Measurements from ENCODE around the gene ANO10. TPM values are rescaled to one million over a fixed set of nuclear protein-coding genes. Genes with fewer than 3 reads are reported as not detected.

The ANO10 gene
- total and polyA plus RNA-seq, 11 donors, result 8.3 to 29.8 (median 15.8) TPM

DNA sequence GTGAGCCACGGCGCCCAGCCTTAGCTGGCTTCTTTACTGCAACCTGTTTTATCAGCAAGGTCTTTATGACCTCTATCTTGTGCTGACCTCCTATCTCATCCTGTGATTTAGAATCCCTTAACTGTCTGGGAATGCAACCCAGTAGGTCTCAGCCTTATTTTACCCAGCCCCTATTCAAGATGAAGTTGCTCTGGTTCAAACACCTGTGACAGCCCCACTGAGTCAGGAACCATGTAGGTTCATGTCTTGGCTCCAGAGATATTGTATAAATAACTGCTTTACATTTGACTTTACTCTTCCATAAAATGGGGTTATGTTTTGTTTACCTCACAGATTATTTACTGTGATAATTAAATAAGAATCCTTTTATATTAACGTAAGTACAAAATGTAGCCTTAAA is 27.1 kb upstream of the ANO10 start:
- intact Hi-C loops (cut with DNase I), result no loop called here
- peaks cover 0 to 4% (median 0%) of the 10 kb centered on the region in 9 donors for H3K27me3 ChIP-seq

DNA sequence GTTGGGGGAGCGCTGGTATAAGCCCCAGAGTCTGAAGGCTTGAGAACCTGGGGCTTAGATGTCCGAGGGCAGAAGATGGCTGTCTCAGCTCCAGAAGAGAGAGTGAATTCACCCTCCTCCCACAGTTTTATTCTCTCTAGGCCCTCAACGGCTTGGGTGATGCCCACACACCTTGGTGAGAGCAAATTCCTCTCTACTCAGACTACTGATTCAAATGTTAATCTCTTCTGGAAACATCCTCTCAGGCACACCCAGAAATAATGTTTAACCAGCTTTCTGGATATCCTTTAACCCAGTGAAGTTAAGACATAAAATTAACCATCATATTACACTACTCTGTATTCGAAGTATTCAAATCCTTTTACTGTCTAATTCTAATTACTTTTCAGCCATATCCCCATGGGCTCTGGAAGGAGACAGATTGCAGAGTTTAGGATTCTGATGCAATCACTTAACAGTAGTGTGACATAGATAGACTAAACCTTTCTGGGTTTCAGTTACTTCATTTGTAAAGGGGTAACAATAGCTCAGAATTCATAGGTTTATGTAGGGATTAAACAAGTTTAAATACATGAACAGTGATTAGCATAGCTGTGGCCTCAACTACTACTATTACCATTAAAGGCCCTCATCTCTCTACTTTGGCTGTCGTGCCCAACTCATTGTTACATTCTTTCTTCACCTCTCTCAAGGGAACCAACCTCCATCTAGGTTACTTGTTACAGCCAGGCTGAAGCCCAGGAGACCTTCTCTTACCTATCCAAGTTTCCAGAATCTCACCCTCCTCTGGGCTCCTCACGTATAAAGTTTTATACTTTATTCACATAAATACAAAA is 25.7 kb upstream of the ANO10 start:
- no peak overlapping the region for H3K4me3 ChIP-seq
- TF ChIP-seq, protein P1, sequence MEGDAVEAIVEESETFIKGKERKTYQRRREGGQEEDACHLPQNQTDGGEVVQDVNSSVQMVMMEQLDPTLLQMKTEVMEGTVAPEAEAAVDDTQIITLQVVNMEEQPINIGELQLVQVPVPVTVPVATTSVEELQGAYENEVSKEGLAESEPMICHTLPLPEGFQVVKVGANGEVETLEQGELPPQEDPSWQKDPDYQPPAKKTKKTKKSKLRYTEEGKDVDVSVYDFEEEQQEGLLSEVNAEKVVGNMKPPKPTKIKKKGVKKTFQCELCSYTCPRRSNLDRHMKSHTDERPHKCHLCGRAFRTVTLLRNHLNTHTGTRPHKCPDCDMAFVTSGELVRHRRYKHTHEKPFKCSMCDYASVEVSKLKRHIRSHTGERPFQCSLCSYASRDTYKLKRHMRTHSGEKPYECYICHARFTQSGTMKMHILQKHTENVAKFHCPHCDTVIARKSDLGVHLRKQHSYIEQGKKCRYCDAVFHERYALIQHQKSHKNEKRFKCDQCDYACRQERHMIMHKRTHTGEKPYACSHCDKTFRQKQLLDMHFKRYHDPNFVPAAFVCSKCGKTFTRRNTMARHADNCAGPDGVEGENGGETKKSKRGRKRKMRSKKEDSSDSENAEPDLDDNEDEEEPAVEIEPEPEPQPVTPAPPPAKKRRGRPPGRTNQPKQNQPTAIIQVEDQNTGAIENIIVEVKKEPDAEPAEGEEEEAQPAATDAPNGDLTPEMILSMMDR (IDR thresholded peaks at IDR 0.05), result no peak
- TF ChIP-seq POLR2A (IDR thresholded peaks at IDR 0.05), result no peak
- peaks cover 0 to 4% (median 0%) of the 10 kb centered on the region in 12 donors for H3K9me3 ChIP-seq
- ATAC-seq (no peak), DNase-seq (no peak)
- no peaks in the 10 kb centered on the region for H3K36me3 ChIP-seq
- intact Hi-C loops (cut with DNase I), result no loop called here
- no peak overlapping the region for H3K27ac ChIP-seq
- H3K4me1 ChIP-seq, result peaks cover 0 to 5% (median 0%) of the 10 kb centered on the region in 12 donors
- H3K27me3 ChIP-seq, result peaks cover 0 to 4% (median 0%) of the 10 kb centered on the region in 9 donors
- WGBS, 4 donors, result 73 to 84% (median 76%) methylated on average over 6 of the region's 6 CpGs

More for the DNA sequence above, 27.1 kb upstream of the ANO10 start:
- Histone ChIP-seq H3K27ac (no peak overlapping the region), H3K4me3 (no peak overlapping the region), H3K9me3 (peaks cover 0 to 4% (median 0%) of the 10 kb centered on the region in 12 donors), H3K4me1 (peaks cover 0 to 5% (median 0%) of the 10 kb centered on the region in 12 donors), H3K36me3 (no peaks in the 10 kb centered on the region)
- WGBS, 4 donors, result 87 to 96% (median 93%) methylated on average over 3 of the region's 3 CpGs
- TF ChIP-seq, protein P1 (IDR thresholded peaks at IDR 0.05), result no peak
- TF ChIP-seq POLR2A (IDR thresholded peaks at IDR 0.05), result no peak
- ATAC-seq, result no peak
- no peak for DNase-seq

DNA sequence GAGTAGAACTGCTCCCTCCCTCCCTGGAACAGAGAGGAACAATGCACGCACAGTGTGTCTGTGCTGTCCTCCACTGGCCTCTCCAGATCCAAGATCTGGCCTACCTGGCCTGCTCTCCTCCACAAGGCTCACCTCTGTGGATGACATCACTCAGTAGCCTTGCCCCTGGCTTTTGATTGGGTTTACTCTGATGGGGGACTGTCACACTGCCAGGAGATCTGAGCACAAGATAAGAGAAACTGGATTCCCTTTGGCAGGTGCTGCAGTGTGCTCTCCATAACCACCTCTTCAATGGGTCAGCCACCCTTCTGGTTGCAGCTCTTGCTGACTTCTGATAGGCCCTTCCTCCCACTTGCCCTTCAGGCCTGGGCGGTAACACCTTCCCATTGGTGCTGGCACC is 22.6 kb upstream of the ANO10 start:
- Histone ChIP-seq H3K27ac (no peak overlapping the region), H3K9me3 (no peaks in the 10 kb centered on the region), H3K36me3 (no peaks in the 10 kb centered on the region), H3K4me1 (peaks cover 0 to 5% (median 0%) of the 10 kb centered on the region in 12 donors), H3K4me3 (no peak overlapping the region), H3K27me3 (peaks cover 0 to 3% (median 0%) of the 10 kb centered on the region in 9 donors)
- no peak for ATAC-seq
- TF ChIP-seq POLR2A (IDR thresholded peaks at IDR 0.05), result no peak
- TF ChIP-seq, protein P1 (IDR thresholded peaks at IDR 0.05), result no peak
- DNase-seq, result no peak
- WGBS, 4 donors, result 77 to 100% (median 95%) methylated on average over 2 of the region's 2 CpGs
- intact Hi-C loops (cut with DNase I), result no loop called here

DNA sequence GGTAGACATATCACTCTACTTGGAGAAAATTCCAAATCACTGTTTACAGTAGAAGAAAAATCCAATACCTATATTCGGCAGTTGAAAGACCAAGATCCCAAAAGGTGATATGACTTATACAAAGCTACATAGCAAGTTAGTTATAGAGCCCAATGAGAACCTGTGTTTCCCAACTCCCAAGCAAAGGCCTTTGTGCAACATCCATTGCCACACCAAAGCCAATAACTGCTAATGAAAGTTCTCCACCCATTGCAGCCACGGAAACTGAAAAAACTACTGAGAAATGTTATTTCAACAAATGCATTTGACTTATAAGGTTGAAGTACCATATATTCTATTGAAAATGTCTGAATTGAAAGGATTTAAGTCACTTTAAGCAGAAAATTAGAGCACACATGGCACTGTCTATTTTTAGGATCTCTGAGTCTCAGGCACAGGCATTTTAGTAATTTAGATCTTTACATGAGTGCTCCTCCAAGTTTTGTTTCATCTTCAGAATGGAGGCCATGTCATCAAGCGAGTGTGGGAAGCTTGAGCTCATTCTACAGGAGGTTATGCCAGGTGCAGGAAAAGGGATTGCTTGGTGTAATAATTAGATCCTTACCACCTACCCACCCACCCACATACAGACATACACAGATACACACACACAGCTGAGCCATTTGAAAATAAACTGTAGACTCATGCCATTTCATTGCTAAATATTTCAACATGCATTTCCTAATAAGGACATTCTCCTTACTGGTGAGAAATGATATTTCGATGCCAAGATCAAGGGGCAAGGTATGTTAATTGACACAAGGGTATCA is 19.7 kb upstream of the ANO10 start:
- intact Hi-C loops (cut with DNase I), result no loop called here
- DNase-seq (no peak), ATAC-seq (no peak)
- WGBS, 4 donors, result 88 to 92% (median 90%) methylated on average over 4 of the region's 4 CpGs
- no peaks in the 10 kb centered on the region for H3K4me1 ChIP-seq
- H3K27me3 ChIP-seq, result peaks cover 0 to 3% (median 0%) of the 10 kb centered on the region in 9 donors
- no peak for TF ChIP-seq POLR2A (IDR thresholded peaks at IDR 0.05)
- TF ChIP-seq, protein P1 (IDR thresholded peaks at IDR 0.05), result no peak
- H3K4me3 ChIP-seq, result no peak overlapping the region
- H3K27ac ChIP-seq, result no peak overlapping the region
- H3K9me3 ChIP-seq, result no peaks in the 10 kb centered on the region
- no peaks in the 10 kb centered on the region for H3K36me3 ChIP-seq

Data from heart left ventricle (tissue), 16 donors.